Measurements from ENCODE around the gene CDH4. TPM values are rescaled to one million over a fixed set of nuclear protein-coding genes. Genes with fewer than 3 reads are reported as not detected.

CDH4 gene
- total and polyA plus RNA-seq, 10 donors: 0.30 to 20.1 (median 7.7) TPM

- Histone ChIP-seq H3K4me3 (no peak overlapping the region), H3K27me3 (replicated peaks in 1 of 7) (peaks cover 0 to 7% (median 0%) of the 10 kb centered on the region in 7 donors), H3K27ac (no peak overlapping the region), H3K4me1 (peaks cover 0 to 17% (median 0%) of the 10 kb centered on the region in 6 donors), H3K36me3 (no peaks in the 10 kb centered on the region), H3K9me3 (peaks cover 0 to 22% (median 0%) of the 10 kb centered on the region in 8 donors)
- WGBS, 5 donors: 48 to 69% (median 66%) methylated on average over 3 of the region's 3 CpGs
- DNase-seq: no peak
- TF ChIP-seq CTCF (IDR thresholded peaks at IDR 0.05 in 8 of 11, conservative IDR thresholded peaks at IDR 0.05 in 3 of 11): no peak
- no peak for TF ChIP-seq POLR2AphosphoS5 (IDR thresholded peaks at IDR 0.05)
- no peak for TF ChIP-seq POLR2A (IDR thresholded peaks at IDR 0.05)
- intact Hi-C loops (cut with DNase I; ENCODE audit: low total_unique reads): no loop called here
Observed at GRCh38 chr20:61670274-61670673, 418.2 kb downstream of the CDH4 start.

GRCh38 chr20:61671559-61671958 is 419.5 kb downstream of the CDH4 start:
- peaks cover 0 to 7% (median 0%) of the 10 kb centered on the region in 7 donors for H3K27me3 ChIP-seq (replicated peaks in 1 of 7)
- H3K36me3 ChIP-seq: no peaks in the 10 kb centered on the region
- WGBS, 5 donors: 92 to 96% (median 93%) methylated on average over 3 of the region's 3 CpGs
- H3K4me1 ChIP-seq: peaks cover 0 to 17% (median 0%) of the 10 kb centered on the region in 6 donors
- intact Hi-C loops (cut with DNase I; ENCODE audit: low total_unique reads): no loop called here
- no peak overlapping the region for H3K4me3 ChIP-seq
- H3K27ac ChIP-seq: no peak overlapping the region
- no peak for DNase-seq
- no peak for TF ChIP-seq CTCF (IDR thresholded peaks at IDR 0.05 in 8 of 11, conservative IDR thresholded peaks at IDR 0.05 in 3 of 11)
- no peak for TF ChIP-seq POLR2AphosphoS5 (IDR thresholded peaks at IDR 0.05)
- no peak for TF ChIP-seq POLR2A (IDR thresholded peaks at IDR 0.05)
- peaks cover 0 to 15% (median 0%) of the 10 kb centered on the region in 8 donors for H3K9me3 ChIP-seq

- peak; percentile 48 to 82 (median 81) for TF ChIP-seq POLR2AphosphoS5 (IDR thresholded peaks at IDR 0.05)
- no peak for TF ChIP-seq POLR2A (IDR thresholded peaks at IDR 0.05)
- TF ChIP-seq CTCF (IDR thresholded peaks at IDR 0.05 in 8 of 11, conservative IDR thresholded peaks at IDR 0.05 in 3 of 11): no peak
- Histone ChIP-seq H3K27ac (no peak overlapping the region), H3K4me1 (peaks cover 0 to 7% (median 0%) of the 10 kb centered on the region in 6 donors), H3K27me3 (replicated peaks in 1 of 7) (no peaks in the 10 kb centered on the region), H3K36me3 (no peaks in the 10 kb centered on the region), H3K9me3 (peaks cover 0 to 11% (median 0%) of the 10 kb centered on the region in 8 donors), H3K4me3 (no peak overlapping the region)
- intact Hi-C loops (cut with DNase I; ENCODE audit: low total_unique reads): no loop called here
- DNase-seq: peak; percentile 64
- 64 to 78% (median 72%) methylated on average over 17 of the region's 17 CpGs for WGBS, 5 donors
Observed at GRCh38 chr20:61673152-61673847, 421.2 kb downstream of the CDH4 start.

- no peaks in the 10 kb centered on the region for H3K27me3 ChIP-seq (replicated peaks in 1 of 7)
- no peaks in the 10 kb centered on the region for H3K36me3 ChIP-seq
- H3K4me3 ChIP-seq: no peak overlapping the region
- peaks cover 0 to 6% (median 0%) of the 10 kb centered on the region in 6 donors for H3K4me1 ChIP-seq
- peaks cover 0 to 5% (median 0%) of the 10 kb centered on the region in 8 donors for H3K9me3 ChIP-seq
- no peak overlapping the region for H3K27ac ChIP-seq
- 74 to 89% (median 79%) methylated on average over 11 of the region's 11 CpGs for WGBS, 5 donors
- no peak for TF ChIP-seq POLR2A (IDR thresholded peaks at IDR 0.05)
- TF ChIP-seq CTCF (IDR thresholded peaks at IDR 0.05 in 8 of 11, conservative IDR thresholded peaks at IDR 0.05 in 3 of 11): no peak
- TF ChIP-seq POLR2AphosphoS5 (IDR thresholded peaks at IDR 0.05): no peak
- DNase-seq: peak; percentile 54
- intact Hi-C loops (cut with DNase I; ENCODE audit: low total_unique reads): no loop called here
Observed at GRCh38 chr20:61674121-61674520, 422.1 kb downstream of the CDH4 start.
